Stimulated activated CD8-positive, alpha-beta memory T cell treated with anti-CD3 and anti-CD28 coated beads, Interleukin-15, amount 100 ng/mL, for 4 hours (primary cell): Measurements from ENCODE around the gene MLF2.

Experiments used
- DNase-seq, 2 donors: peaks; one replicate each; pipeline ENCODE4 v3.0.0-alpha.2; 2020; ENCODE audit warnings: low read depth in 2 of 2

The MLF2 gene

DNA sequence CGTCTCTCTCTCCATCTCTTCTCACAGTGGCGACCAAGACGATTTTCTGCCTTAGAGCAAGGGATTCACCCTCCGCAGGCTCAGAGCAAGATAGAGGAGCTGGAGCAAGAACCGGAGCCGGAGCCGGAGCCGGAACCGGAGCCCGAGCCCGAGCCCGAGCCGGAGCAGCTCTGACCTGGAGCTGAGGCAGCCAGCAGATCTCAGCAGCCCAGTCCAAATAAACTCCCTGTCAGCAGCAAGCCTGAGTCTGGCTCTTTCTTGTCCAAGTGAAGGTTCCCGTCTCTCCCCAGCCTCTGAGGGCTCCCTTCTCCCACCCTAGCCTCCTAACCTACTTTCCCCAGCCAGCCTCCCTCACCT, 25.3 kb upstream of the MLF2 start:
- no peak for DNase-seq

DNA sequence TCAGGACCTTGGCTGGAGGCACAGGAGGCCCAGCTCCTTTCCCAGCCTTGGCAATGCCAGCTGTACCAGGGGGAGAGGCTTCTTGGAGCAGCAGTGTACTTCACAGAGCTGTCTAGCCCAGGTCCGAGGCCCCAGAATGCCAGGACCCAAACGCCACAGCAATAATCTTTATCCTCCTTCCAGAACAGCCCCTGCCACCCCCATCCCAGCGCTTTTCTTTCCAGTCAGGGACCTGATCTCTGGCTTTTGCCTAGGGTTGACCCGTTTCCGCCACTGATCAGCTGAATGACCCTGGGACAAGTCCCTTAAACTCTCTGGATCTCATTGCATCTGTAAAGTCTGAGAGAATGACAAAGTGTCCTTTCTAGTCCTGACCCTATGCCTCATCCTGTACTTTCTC, 24.4 kb upstream of the MLF2 start:
- no peak for DNase-seq

DNA sequence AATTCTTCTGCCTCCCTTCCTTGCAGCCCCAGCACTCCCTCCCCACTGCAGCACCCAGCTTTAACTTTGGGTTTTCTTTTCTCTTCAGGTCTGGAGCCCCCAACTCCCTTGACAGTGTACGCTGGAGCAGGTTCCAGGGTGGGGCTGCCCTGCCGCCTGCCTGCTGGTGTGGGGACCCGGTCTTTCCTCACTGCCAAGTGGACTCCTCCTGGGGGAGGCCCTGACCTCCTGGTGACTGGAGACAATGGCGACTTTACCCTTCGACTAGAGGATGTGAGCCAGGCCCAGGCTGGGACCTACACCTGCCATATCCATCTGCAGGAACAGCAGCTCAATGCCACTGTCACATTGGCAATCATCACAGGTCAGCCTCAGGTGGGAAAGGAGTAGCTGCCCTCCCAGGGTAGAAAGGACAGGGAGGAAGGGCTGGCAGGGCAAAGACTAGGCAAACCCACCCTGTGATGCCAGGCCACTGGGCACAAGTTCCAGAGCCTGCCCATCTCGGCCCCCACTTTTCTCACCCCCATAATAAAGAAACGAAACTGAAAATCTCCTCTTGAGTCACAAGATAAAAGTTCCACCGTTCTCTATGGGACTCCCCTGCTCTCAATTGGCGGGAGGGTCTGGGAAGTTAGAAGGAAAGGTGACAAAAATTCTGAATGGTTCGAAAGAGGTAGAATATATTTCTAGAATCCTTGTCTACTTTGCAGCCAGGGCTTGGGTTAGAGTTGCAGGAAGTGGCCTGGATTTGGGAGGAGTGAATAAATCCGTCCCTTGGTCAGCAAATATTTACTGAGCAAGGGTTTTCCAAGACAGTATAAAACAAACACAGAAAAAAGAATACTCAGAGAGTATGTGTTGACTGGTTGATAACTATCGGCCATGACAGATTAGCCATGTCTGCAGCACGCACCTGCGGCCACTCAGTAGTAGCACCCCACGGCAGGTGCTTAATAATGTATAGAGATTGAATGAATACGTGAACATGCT, 22.5 kb upstream of the MLF2 start:
- no peak for DNase-seq

DNA sequence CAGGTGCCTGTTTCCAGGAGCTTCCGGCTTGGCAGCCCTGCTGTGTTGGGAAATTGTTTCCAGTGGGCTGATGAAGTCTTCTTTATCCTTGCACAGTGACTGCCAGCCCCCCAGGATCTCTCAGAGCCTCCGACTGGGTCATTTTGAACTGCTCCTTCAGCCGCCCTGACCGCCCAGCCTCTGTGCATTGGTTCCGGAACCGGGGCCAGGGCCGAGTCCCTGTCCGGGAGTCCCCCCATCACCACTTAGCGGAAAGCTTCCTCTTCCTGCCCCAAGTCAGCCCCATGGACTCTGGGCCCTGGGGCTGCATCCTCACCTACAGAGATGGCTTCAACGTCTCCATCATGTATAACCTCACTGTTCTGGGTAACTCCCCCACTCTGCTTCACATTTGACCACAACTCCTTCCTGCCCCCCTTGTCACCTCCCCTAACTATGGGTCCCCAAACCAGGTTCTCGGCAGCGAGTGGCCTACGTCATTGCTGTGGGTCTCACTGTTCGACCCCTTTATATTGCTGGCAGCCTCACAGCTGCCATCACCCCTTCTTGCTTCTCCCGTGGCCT, 21.6 kb upstream of the MLF2 start:
- DNase-seq: peak in 1 of 2 donors; percentile 27

DNA sequence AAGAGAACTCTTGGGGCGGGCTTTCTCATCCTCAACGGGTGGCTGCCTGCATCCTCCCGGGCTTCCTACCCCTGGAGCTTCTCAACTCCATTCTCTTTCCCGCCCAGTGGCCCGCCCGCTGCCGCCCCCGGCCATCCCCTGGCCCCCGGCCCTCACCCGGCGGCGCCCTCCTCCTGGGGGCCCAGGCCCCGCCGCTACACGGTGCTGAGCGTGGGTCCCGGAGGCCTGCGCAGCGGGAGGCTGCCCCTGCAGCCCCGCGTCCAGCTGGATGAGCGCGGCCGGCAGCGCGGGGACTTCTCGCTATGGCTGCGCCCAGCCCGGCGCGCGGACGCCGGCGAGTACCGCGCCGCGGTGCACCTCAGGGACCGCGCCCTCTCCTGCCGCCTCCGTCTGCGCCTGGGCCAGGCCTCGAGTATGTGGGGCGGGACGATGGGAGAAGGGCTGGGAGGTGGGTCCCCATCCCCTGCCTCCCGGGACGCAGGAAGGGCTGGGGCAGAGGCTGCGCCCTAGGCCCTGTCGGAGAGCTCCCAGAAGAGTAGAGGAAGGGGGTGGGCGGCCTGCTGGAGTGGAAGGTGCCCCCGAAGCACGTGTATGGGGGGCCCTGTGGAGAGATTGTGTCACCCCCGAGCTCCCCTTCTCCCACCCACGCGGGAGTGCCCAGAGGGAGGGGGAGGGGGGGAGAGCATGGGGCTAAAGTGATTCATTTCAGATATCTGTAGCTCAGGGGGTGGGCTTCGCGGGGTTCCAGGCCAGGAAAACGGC, 20.8 kb upstream of the MLF2 start:
- DNase-seq: peak; percentile 73 to 78

DNA sequence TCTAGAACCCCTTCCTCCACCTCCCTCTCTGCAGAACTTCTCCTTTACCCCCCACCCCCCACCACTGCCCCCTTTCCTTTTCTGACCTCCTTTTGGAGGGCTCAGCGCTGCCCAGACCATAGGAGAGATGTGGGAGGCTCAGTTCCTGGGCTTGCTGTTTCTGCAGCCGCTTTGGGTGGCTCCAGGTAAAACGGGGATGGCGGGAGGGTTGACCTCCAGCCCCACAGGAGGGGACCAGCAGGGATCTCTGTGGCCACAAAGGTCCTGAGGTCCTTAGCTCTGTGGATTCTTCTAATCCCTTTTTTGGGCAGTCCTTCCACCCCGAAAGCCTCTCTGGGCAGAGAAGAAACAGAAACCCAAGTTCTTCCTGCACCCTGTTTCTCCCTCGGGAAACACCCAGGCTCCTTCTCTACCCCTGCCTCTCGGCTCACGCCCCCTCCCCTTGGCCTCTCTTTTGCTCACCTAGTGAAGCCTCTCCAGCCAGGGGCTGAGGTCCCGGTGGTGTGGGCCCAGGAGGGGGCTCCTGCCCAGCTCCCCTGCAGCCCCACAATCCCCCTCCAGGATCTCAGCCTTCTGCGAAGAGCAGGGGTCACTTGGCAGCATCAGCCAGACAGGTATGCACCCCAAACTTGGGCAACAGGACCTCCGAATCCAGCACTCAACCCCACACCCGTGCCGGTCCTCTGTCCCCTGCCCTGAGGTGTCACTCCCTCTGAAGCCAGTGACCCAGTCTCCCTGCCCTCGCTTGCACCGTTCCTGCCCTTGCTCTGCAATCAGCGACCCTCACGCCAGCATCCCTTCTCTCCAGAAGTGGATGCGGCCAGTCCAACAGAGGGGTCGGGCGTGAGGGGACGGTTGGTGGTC, 20.0 kb upstream of the MLF2 start:
- DNase-seq: no peak

DNA sequence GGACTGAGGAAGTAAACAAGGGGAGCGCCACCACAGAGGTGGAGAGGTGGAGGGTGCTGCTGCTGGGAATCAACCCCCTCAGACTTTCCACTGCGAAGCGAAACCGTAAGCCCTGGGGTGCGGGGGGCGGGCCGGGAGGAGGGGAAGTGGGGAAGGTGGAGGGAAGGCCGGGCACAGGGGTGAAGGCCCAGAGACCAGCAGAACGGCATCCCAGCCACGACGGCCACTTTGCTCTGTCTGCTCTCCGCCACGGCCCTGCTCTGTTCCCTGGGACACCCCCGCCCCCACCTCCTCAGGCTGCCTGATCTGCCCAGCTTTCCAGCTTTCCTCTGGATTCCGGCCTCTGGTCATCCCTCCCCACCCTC, 19.4 kb upstream of the MLF2 start, which contains the start of gene LAG3:
TSS of gene LAG3 (plus strand) at position 190 of the 365 bp plus-strand sequence. CDS start 333 bp downstream, outside the sequence.
- DNase-seq: peak; percentile 45 to 46

DNA sequence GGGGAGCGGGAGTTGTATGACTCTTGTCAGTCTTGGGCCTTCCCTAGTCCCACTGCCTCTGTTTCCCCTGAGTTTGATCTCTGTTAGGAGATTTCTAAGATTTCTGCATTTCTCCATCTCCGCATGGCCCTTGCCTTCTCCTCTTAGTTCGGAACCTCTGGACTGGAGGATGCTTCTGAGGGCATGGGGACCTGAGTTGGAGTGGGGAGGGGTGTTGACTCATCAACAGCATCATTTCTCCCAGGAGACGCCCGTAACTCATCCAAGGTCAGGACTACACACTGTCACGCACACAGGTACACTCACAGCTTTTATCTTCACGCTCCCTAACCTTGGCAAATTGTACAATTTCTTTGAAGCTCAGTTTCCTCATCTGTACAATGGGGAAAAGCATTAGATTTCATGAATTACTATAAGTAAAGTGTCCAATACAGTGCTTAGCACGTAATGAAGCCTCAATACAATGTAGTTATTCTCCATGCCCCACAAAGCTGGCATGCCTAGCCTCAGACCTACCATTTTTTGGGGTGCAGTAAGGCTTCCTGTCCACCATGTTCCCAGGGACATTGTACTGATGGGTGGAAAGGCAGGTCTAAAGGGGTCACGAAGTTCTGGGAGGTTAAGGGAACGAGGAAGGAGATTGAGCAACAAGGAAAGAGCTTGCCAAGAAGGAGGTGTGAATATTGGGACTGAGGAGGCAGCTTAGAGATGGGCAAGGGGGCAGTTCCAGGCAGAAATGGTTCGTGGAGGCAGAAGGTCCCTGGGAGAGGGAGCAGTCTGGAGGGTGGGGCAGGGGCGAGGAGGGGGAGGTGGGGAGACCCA, 18.8 kb upstream of the MLF2 start:
- DNase-seq: no peak

DNA sequence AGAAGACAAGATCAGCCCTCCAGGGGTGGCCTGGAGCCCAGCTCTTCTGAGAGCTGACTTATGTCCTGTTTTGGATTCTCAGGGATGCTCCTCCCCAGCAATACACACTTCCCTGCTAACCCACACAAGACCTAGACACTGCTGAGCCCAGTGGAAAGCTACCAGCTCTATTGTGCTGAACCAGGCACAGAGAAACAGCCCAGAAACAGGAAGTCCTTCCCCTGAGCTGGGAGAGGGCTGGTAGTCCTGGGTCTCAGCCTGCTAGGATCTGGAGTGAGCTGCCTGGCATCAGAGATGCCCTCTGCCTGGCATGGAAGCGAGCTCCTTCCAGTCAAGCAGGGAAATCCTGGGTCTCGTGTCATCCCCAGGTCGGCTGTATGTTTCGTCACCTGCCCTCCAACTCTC, 18.2 kb upstream of the MLF2 start:
- DNase-seq: no peak

DNA sequence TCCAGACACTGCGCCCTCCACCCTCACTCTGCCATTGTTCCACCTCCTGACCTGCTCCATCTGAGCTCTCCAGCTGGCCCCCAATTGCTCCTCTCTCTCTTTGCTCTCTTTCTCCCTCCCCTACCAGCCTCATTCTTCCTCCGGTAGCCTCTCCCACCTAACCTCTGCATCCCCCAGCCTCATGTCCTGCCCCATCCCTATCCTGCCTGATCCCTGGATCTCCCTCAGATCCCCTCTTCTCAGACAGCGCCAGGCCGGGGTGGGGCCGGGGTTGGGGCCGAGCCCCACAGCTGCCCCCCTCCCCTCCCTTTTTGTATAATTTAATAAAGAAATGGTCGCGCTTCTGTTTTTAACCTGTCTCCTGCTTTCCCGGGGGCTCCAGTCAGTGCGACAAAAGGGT, 17.7 kb upstream of the MLF2 start:
- DNase-seq: no peak

DNA sequence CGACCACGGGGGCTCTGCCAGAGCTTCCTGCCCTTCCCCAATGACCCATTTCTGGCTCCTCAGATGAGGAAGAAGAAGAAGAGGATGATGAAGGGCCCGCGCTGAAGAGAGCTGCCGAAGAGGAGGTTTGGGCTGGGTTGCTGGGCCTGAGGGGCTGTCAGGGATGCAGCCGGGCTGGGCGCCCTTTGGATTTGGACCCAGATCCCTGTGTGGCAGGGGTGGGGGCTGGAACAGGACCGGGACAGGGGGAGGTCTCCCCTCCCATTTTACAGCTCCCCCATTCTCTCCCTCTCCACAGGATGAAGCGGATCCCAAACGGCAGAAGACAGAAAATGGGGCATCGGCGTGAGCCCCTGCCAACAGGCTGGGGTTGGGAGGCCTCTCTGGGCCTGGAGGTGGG, 17.2 kb upstream of the MLF2 start:
- no peak for DNase-seq

DNA sequence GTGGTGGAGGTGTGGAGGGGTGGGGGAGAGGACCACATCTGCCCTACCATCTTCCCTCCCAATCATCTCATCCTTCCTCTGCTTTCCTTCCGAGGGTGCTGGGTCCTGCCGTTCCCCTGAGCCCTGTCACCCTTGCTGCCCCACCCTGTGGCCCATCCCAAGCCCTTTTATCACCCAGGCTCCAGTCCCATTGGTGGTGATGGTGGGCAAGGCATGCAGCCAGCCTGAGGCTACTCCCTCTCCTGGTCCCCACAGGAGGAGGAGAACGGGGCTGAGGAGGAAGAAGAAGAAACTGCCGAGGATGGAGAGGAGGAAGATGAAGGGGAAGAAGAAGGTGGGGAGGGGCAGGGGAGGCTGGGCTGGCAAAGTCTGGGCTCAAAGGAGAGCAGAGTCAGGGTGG, 16.7 kb upstream of the MLF2 start:
- DNase-seq: no peak

DNA sequence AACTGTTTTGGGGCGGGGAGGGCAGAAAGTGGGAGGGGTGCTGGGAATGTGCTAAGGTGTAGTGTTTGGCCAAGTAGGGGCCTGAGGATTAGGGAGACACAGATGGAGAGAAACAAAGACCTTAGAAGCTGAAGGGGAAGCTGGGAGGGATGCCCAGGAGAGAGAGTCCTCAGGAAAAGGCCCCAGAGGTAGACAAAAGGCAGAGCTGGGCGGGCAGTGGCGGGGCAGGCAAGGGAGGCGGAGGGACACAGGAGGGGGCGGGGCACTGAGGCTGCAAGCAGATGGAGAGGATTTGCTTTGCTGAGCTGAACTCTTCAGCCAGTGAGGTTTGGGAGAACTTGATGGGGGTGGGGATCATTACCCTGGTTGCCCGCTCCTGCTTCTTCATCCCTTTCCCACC, 16.0 kb upstream of the MLF2 start:
- DNase-seq: no peak

DNA sequence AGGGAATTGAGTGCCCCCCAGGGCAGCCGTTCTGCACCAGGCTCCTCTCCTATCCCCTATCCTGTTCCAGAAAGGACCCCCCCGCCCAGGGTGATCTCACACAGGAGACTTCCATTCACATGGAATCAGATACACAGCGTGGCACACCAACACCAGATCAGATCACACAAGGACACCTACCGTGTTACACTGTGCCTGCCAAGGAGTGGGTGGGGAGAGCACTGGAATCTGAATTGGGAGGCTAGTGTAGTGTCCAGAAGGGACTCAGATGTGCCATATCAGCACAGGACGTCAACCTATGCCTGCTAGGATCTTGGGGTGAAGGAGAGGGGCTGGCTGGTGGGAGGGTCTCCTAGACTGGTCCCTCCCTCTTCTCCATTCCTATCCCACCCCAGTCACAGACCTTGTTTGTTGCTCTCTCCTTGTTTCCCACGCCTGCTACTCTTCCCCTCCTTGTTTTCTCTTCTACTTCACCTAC, 15.5 kb upstream of the MLF2 start:
- DNase-seq: no peak

DNA sequence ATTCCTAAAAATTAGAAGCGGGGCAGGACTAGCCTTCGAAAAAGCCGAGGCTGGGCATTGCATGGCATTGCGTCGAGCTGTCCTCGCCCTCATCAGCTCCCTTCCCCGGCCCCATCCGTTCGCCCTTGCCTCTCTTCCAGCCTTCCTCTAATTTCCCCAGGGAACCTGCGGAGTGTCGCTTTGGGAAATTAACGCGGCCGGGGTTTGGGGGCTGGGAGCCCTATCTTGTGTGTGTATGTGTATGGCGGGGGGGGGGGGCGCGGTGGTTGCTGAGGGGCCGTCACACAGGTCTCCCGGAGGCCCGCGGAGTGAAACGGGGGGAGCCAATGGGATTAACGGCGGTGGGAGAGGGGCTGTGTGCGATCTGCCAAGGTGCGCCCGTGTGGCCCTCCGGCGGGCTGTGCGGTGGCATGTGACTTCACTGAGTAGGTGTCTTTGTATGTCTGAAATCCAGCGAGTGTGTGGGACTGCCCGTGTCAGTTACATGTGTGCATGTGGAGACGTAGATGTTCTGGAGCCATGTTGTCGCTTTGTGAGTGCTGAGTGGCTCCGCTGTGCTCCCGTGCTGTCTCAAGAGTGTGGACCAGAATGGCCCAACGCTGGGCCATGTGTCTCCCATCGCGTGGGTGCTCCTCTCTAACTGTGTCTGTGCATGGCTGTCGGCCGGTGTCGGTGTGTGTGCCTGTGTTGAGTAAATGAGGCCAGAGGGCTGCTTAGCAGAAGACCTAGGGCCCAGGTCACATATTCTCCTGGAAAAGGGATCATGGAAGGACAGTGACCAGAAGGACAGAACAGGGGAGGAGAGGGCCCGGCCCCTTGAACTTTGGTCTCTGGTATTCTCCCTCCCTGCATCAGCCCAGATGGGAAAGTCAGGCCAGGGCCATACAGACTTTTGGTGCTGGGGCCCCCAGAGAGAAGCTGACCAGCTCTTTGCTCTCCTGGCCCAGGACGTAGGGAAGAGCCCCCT, 14.7 kb upstream of the MLF2 start:
- no peak for DNase-seq

DNA sequence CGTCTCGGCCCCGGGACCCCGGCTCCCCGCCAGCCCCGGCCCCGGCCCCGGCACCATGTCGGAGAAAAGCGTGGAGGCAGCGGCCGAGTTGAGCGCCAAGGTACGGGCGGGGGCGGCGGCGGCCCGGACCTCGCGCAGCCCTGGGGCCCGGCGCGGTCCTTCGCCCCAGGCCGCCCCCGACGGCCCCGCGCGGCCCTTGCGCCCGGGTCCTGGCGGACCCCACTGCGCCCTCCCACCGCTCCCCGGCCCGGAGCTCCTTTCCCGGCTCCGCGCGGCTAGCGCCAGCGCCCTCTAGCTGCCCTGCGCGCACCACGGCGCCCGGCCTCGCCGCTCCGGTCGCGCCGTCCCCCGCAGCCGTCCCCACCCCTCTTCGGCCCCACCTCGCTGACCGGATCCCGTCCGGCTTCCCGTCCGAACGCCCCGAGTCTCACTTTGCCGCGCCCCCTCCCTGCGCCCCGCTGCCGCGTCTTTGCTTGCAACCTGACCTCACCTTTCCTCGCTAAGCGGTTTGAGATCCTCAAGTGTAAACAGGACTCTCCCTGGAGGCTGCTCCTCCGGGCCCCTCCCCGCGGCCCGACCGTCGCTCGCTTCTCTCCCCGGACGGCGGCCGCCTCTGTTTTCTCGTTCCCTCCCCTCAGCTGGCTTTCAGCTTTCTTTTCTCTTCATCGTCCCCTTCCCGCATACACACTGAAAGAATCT, 13.9 kb upstream of the MLF2 start:
- peak in 1 of 2 donors; percentile 17 for DNase-seq

DNA sequence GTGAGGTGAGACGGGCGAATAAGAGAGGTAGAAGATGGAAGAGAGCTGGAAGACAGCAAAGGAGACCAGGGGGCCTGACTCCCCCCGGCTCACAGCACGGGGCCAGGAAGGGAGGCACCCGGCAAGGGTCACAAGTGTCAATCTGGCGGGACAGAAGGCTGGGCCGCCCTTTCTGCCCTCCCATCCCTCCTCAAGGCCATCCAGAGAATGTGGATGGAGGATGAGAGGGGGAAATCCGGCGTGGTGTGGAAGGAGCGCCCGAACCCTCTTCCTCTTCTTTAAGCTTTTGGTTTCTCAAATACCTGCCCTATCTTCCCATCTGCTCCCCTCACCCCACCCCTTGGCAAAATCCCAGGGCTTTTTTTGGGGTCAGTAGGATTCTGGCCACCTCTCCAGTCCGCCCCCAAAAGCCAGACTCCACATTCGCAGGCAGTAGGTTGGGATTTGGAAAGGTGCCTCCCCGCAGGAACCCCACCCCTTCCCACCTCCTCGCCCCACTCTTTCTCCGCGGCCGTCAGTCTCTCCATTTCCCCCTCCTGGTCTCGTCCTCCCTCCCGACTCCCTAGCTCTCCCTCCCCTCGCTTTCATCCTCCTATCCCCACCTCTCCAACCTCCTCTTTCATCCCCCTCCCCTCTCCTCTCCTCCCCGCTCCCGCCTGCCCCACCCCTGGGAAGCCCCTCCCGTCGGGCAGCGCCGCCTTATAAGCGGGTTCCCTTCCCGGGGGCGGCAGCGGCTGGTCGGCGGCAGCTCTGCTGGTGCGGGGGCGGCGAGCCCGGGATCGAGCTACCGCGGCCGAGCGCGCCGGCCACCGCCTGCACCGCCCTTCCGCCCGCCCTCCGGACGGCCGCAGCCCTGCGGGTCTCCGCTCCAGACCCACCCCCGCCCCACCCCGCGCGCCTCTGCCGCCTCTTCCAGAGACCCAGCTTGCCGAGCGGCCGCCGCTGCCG, 13.0 kb upstream of the MLF2 start, which contains the start of gene PTMS:
TSS of gene PTMS (plus strand) at position 730 of the 948 bp plus-strand sequence. CDS start 343 bp downstream, outside the sequence.
- no peak for DNase-seq
